Esophagus squamous epithelium (tissue), 5 donors: ENCODE results near the gene IL2RG. TPM values are rescaled to one million over a fixed set of nuclear protein-coding genes. Genes with fewer than 3 reads are reported as not detected.
A peak's percentile ranks its signal among the peaks of the same experiment; 100 is the strongest.

Experiments
- DNase-seq: peaks from one replicate; lab custom pipeline; 2025; lab: John Stamatoyannopoulos, UW
- H3K27ac ChIP-seq, 4 donors: fragments of 200-600 bp; sonication (generic); one replicate each; pipeline ENCODE4 v1.5.1; 2016 to 2019; ENCODE audit warnings: mild to moderate bottlenecking in 1 of 4
- H3K27me3 ChIP-seq, 4 donors: fragments of 200-600 bp; sonication (generic); 1 replicate in 3 of 4; 2 replicates in 1 of 4; pipeline versions ENCODE4 v1.5.1 to v1.6.0; 2017 to 2021; ENCODE audit warnings: antibody characterized with exemption in 1 of 4
- H3K36me3 ChIP-seq, 3 donors: fragments of 200-600 bp; sonication (generic); one replicate each; pipeline ENCODE4 v1.5.1; 2016 to 2019
- H3K4me1 ChIP-seq, 3 donors: fragments of 200-600 bp; sonication (generic); one replicate each; pipeline ENCODE4 v1.5.1; 2017 to 2019
- H3K4me3 ChIP-seq, 4 donors: fragments of 200-600 bp; sonication (generic); 1 replicate in 3 of 4; 2 replicates in 1 of 4; pipeline ENCODE4 v1.5.1; 2016 to 2019; ENCODE audit warnings: mild to moderate bottlenecking in 2 of 4, moderate library complexity in 1 of 4
- H3K9me3 ChIP-seq, 3 donors: fragments of 200-600 bp; sonication (generic); one replicate each; pipeline ENCODE4 v1.5.1; 2016 to 2019
- POLR2A ChIP-seq, 4 donors: fragments of 450-650 bp; IDR thresholded peaks; one replicate each; pipeline ENCODE4 v1.6.1; 2017; ENCODE audit warnings: antibody characterized with exemption in 4 of 4, mild to moderate bottlenecking in 4 of 4, moderate library complexity in 3 of 4
- WGBS, 2 donors: methylation state at CpG; one replicate each; pipeline ENCODE4 v1.1.5; 2018; 5-methylcytosine and 5-hydroxymethylcytosine counted together
- intact Hi-C: fragments of 100-400 bp; cut with DNase I; formaldehyde crosslinking; loops from one replicate; pipeline ENCODE4 v1.15.0; 2022
- total RNA-seq, 4 donors: library from RNA; depleted of rRNA; stranded (reverse); fragments of >200 nt; gene quantifications; one replicate each; pipeline ENCODE4 v1.1.0, GENCODE V29; 2016
- TF ChIP-seq, protein P1 (sequence below), 6 experiments: fragments of 450-650 bp in 4 of 6; fragments of 200-600 bp in 2 of 6; sonication (generic) in 2 of 6; IDR thresholded peaks; one replicate each; pipeline ENCODE4 v1.5.1; 2016 to 2019; ENCODE audit warnings: antibody characterized with exemption in 6 of 6, mild to moderate bottlenecking in 4 of 6, moderate library complexity in 4 of 6
- donor health status: DM: yes; HTN: yes; CAD: no.

Gene IL2RG
- total RNA-seq, 4 donors from 2014 or later: 4.3 to 15.5 (median 8.8) TPM

DNA sequence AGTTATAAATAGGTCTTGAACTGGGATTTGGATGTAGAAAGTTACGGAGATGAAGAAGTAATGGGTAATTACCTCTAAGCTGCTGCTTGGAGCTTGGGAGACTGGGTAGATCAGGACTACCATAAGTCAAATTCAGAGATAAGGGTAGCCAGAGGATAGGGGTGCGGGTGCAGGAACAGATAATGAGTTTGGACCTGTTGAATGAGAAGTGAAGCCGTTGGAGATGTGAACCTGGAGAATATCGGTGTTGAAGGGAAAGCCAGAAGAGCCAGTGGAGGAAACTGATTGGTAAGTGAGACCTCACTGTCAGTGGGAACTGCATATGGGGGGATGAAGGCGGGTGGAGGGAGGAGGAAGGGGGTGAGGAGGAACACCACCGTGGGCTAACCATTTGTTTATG is 16.3 kb downstream of the IL2RG start:
- WGBS, 2 donors: 11 to 38% methylated on average over 4 to 6 of the region's 6 CpGs
- TF ChIP-seq, protein P1, sequence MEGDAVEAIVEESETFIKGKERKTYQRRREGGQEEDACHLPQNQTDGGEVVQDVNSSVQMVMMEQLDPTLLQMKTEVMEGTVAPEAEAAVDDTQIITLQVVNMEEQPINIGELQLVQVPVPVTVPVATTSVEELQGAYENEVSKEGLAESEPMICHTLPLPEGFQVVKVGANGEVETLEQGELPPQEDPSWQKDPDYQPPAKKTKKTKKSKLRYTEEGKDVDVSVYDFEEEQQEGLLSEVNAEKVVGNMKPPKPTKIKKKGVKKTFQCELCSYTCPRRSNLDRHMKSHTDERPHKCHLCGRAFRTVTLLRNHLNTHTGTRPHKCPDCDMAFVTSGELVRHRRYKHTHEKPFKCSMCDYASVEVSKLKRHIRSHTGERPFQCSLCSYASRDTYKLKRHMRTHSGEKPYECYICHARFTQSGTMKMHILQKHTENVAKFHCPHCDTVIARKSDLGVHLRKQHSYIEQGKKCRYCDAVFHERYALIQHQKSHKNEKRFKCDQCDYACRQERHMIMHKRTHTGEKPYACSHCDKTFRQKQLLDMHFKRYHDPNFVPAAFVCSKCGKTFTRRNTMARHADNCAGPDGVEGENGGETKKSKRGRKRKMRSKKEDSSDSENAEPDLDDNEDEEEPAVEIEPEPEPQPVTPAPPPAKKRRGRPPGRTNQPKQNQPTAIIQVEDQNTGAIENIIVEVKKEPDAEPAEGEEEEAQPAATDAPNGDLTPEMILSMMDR (IDR thresholded peaks at IDR 0.05): no peak
- TF ChIP-seq POLR2A (IDR thresholded peaks at IDR 0.05): no peak
- Histone ChIP-seq H3K4me3 (peak overlapping the region; percentile 40 to 72 (median 59)), H3K36me3 (no peaks in the 10 kb centered on the region), H3K4me1 (peaks cover 3 to 28% (median 6%) of the 10 kb centered on the region in 3 donors), H3K9me3 (no peaks in the 10 kb centered on the region), H3K27me3 (no peaks in the 10 kb centered on the region), H3K27ac (peak overlapping the region in 2 of 4 donors; percentile 85 to 86)
- DNase-seq: no peak
- intact Hi-C loops: no loop called here

GRCh38 chrX:71091263-71091662 is 20.1 kb downstream of the IL2RG start:
- Histone ChIP-seq H3K36me3 (no peaks in the 10 kb centered on the region), H3K4me3 (no peak overlapping the region), H3K4me1 (no peaks in the 10 kb centered on the region), H3K27me3 (no peaks in the 10 kb centered on the region), H3K9me3 (no peaks in the 10 kb centered on the region), H3K27ac (no peak overlapping the region)
- 64 to 85% methylated on average over 5 of the region's 5 CpGs for WGBS, 2 donors
- intact Hi-C loops: no loop called here
- DNase-seq: no peak
- TF ChIP-seq, protein P1 (IDR thresholded peaks at IDR 0.05): no peak
- TF ChIP-seq POLR2A (IDR thresholded peaks at IDR 0.05): no peak

- no peak for DNase-seq
- Histone ChIP-seq H3K27me3 (no peaks in the 10 kb centered on the region), H3K9me3 (no peaks in the 10 kb centered on the region), H3K4me3 (no peak overlapping the region), H3K27ac (no peak overlapping the region), H3K4me1 (no peaks in the 10 kb centered on the region), H3K36me3 (no peaks in the 10 kb centered on the region)
- intact Hi-C loops: no loop called here
- no peak for TF ChIP-seq POLR2A (IDR thresholded peaks at IDR 0.05)
- TF ChIP-seq, protein P1 (IDR thresholded peaks at IDR 0.05): no peak
- 43 to 68% methylated on average over 3 to 4 of the region's 4 CpGs for WGBS, 2 donors
Observed at GRCh38 chrX:71085900-71086299, 25.5 kb downstream of the IL2RG start.

DNA sequence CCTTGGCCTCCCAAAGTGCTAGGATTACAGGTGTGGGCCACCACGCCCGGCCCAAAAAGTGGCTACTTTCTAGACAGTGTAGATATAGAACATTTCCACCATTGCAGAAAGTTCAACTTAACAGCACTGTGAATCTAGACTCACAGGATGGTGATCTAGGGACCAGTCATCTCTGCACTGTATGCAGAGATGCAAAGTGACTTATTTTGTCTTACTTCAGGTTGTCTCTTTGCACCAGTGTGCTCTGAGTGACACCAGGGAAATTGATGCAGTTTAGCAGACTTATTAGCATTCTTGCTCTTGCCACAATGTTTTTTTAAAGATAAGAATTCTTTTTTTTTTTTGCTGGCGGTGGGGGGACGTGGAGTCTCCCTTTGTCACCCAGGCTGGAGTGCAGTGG is 28.6 kb downstream of the IL2RG start:
- no peak overlapping the region for H3K4me3 ChIP-seq
- intact Hi-C loops: no loop called here
- WGBS, 2 donors: 80 to 100% methylated on average over 2 of the region's 4 CpGs
- H3K4me1 ChIP-seq: no peaks in the 10 kb centered on the region
- DNase-seq: no peak
- H3K9me3 ChIP-seq: no peaks in the 10 kb centered on the region
- H3K27ac ChIP-seq: no peak overlapping the region
- H3K27me3 ChIP-seq: no peaks in the 10 kb centered on the region
- no peaks in the 10 kb centered on the region for H3K36me3 ChIP-seq
- no peak for TF ChIP-seq POLR2A (IDR thresholded peaks at IDR 0.05)
- TF ChIP-seq, protein P1 (IDR thresholded peaks at IDR 0.05): no peak

DNA sequence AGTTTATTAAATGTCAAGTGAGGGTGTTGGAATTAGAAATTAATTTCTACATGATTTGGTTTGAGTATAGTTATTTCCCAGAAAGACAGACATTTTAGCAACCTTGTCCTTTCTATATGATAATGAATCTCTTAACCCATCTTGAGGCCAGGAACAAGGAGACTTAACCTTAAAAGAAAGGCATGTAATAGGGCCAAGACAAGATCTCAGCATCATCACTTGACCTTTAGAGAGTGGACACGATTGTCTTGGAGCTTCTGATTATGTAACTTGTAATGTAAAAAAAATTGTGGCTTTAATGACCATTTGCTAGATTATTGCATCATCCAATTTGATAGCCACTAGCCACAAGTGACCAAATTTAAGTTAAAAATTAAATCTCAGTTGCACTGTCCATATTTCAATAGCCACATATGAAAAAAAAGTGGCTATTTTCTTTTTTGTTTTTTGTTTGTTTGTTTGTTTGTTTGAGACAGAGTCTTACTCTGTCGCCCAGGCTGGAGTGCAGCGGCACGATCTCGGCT is 29.2 kb downstream of the IL2RG start:
- Histone ChIP-seq H3K27me3 (no peaks in the 10 kb centered on the region), H3K27ac (no peak overlapping the region), H3K4me1 (no peaks in the 10 kb centered on the region), H3K4me3 (no peak overlapping the region), H3K9me3 (no peaks in the 10 kb centered on the region), H3K36me3 (no peaks in the 10 kb centered on the region)
- intact Hi-C loops: no loop called here
- no peak for DNase-seq
- 86 to 91% methylated on average over 5 of the region's 5 CpGs for WGBS, 2 donors
- TF ChIP-seq, protein P1 (IDR thresholded peaks at IDR 0.05): no peak
- no peak for TF ChIP-seq POLR2A (IDR thresholded peaks at IDR 0.05)
